ENCODE data around the gene LYRM4.

Gene LYRM4

DNA sequence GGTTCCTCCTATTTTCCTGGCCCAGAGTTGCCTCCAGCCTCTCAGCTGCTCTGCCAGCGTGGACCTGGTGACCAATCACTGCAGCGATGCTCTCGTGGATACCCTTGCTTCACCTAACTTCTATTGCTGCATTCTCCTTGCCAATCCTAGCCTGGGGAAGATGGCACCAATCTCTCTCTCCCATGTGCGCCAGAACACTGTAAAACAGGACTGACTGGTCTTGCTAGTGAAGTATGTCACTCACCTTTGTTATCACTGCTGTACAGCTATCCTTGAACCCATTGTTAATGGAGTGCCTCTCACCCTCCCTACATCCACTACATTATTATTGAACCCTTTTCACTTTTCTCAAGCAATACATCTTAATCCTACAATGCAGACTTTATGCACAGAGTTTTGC, 80.1 kb downstream of the LYRM4 start:
- TF ChIP-seq, protein P1, sequence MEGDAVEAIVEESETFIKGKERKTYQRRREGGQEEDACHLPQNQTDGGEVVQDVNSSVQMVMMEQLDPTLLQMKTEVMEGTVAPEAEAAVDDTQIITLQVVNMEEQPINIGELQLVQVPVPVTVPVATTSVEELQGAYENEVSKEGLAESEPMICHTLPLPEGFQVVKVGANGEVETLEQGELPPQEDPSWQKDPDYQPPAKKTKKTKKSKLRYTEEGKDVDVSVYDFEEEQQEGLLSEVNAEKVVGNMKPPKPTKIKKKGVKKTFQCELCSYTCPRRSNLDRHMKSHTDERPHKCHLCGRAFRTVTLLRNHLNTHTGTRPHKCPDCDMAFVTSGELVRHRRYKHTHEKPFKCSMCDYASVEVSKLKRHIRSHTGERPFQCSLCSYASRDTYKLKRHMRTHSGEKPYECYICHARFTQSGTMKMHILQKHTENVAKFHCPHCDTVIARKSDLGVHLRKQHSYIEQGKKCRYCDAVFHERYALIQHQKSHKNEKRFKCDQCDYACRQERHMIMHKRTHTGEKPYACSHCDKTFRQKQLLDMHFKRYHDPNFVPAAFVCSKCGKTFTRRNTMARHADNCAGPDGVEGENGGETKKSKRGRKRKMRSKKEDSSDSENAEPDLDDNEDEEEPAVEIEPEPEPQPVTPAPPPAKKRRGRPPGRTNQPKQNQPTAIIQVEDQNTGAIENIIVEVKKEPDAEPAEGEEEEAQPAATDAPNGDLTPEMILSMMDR (conservative IDR thresholded peaks at IDR 0.05; ENCODE audit: low read length), result no peak
- DNase-seq (ENCODE audit: low read depth), result no peak
- H3K4me3 ChIP-seq (ENCODE audit: low read length), result no peak overlapping the region

DNA sequence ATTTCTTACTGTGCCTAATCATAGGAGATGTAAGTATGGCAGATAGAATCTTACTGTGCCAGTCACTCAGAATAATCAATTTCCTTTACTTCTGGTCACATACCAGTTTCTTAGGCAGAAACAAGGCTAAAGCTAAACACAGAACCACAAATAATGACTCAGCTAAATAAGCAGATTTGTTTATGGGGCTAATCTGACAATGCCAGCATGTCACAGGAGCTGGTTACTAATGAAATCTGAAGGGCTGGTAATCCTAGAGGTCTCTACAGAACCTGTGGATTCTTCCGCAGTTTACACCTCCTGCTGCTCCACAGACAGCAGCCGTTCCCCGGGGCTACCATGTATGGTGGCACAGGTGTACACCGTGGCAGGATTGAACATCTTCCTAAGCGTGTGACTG, 80.8 kb downstream of the LYRM4 start:
- no peak overlapping the region for H3K4me3 ChIP-seq (ENCODE audit: low read length)
- no peak for DNase-seq (ENCODE audit: low read depth)
- TF ChIP-seq, protein P1 (conservative IDR thresholded peaks at IDR 0.05; ENCODE audit: low read length), result no peak

DNA sequence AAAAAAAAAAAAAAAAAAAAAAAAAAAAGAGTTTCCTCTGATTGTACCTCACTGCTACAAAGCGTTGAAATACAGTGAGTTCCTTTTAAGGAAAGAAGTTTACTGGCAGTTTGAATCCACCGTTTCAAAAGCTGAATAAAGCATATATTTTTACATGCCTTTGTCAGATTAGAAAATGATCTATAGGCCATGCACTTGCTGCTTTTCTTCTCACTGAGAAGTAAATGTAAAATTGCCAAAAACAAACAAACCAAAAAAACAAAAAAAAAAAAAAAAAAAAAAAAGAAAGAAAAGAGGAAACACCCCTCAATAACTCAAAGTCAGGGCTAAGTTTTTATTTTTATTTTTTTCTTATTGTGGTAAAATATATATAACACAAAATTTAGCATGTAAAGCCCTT, 81.9 kb downstream of the LYRM4 start:
- TF ChIP-seq, protein P1 (conservative IDR thresholded peaks at IDR 0.05; ENCODE audit: low read length), result no peak
- DNase-seq (ENCODE audit: low read depth), result no peak
- H3K4me3 ChIP-seq (ENCODE audit: low read length), result no peak overlapping the region

DNA sequence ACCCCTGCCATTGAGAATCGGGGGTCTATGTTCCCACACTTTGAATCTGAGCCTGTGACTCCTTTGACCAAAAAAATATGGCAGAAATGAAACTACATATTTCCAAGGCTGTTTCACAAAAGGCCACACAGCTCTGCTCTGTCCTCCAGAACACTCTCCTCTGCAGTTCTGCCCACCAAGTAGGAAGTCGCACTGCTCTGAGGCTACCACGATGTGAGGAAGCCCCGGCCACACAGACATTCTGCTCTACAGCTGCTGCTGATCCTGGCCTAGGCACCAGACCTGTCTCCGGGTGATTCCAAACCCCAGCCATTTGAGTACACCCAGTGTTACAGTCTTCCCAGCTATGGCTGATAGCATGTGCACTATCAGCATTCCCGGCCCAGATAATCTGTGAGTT, 85.1 kb downstream of the LYRM4 start:
- no peak overlapping the region for H3K4me3 ChIP-seq (ENCODE audit: low read length)
- DNase-seq (ENCODE audit: low read depth), result no peak
- TF ChIP-seq, protein P1 (conservative IDR thresholded peaks at IDR 0.05; ENCODE audit: low read length), result no peak

DNA sequence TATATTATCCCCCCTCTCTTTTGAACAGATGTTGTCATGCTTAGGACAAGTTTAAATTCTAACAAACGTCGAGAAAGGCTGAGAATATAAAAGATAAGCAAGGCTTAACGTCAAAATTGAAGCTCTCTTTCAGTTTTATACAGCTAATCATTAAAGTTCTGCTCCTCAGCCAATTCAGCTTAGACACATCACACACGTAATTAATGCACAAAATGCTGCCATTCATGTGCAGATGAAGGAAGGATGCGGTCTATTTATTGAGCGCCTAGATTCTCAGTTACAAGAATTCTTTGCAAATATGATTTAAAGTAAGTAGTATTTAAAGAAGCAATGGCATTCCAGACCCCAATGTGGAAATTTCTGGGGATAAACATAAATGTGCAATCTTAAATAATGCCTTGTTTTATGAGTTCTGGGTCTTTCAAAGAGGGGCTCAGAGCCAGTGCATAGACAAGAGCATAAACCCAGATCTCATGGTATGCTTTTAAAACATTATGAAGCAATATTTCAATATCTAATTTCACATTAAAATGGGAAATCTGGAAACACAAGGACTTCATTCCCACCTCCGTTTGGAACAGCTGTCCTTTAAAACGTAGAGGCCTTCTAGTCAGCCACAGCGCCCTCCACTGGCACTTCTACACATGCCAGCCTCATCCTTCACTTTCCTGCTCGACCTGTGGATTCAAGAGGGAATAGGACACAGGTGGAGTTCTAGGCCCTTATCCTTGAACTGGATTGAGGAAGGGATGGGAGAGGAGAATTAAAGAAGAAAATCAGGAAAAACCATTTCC, 85.8 kb downstream of the LYRM4 start:
- no peak overlapping the region for H3K4me3 ChIP-seq (ENCODE audit: low read length)
- no peak for DNase-seq (ENCODE audit: low read depth)
- TF ChIP-seq, protein P1 (conservative IDR thresholded peaks at IDR 0.05; ENCODE audit: low read length), result peak; percentile 15; the same call in 1 of the 2 replicates

DNA sequence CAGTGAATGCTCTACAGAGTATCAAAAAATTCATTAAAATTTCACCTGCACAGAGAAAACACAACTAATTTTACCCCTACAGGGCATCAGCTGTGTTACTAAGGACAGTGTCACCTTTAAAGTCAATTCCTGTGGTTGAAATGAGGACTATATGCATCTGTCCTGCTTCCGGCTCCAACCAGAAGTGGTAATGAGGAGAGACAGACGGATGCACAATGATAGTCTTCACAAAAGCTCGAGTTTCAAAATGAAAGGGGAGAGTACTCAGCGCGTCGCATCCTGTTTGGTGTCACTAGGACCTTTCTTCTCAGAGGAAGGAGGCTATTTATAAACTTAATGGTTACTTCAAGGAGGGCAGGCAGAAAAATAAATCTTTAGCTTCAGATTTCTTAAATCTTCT, 86.5 kb downstream of the LYRM4 start:
- no peak overlapping the region for H3K4me3 ChIP-seq (ENCODE audit: low read length)
- DNase-seq (ENCODE audit: low read depth), result no peak
- TF ChIP-seq, protein P1 (conservative IDR thresholded peaks at IDR 0.05; ENCODE audit: low read length), result no peak

DNA sequence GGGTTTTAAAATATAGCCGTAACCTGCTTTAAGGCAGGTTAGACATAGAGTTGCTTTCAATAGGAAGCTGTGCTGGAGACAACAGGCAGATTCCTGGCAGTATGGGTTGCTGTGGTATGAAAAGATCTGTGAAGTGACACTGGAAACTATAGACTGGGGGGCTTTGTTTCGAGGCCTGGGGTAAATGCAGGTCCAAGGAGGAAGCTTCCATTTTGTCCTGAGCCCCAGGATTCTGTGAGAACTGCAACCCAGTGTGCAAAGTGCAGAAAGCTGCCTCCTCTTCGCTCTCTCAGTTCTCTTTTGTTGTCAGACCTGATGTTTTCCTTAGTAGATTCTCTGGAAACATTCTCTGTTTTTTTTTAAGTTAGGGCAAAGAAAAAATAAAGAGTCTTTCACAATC, 86.9 kb downstream of the LYRM4 start:
- DNase-seq (ENCODE audit: low read depth), result no peak
- TF ChIP-seq, protein P1 (conservative IDR thresholded peaks at IDR 0.05; ENCODE audit: low read length), result no peak
- H3K4me3 ChIP-seq (ENCODE audit: low read length), result no peak overlapping the region

Measured in AG10803 (cell line).